ENCODE data around the gene IPO11.

Gene IPO11

GRCh38 chr5:62631909-62632580 lies 219.5 kb downstream of the IPO11 start:
- TF ChIP-seq ZFX (IDR thresholded peaks at IDR 0.05) (no peak), CTCF (conservative IDR thresholded peaks at IDR 0.05) (no peak)
- no peak overlapping the region for H3K27ac ChIP-seq

- no peak overlapping the region for H3K27ac ChIP-seq
These were observed 220.7 kb downstream of the IPO11 start for GRCh38 chr5:62633243-62633642.

GRCh38 chr5:62640446-62640845 lies 227.9 kb downstream of the IPO11 start:
- no peak overlapping the region for H3K27ac ChIP-seq
- TF ChIP-seq CTCF (conservative IDR thresholded peaks at IDR 0.05) (no peak), ZFX (IDR thresholded peaks at IDR 0.05) (no peak)

More at GRCh38 chr5:62633243-62633642, 220.7 kb downstream of the IPO11 start:
- TF ChIP-seq CTCF (conservative IDR thresholded peaks at IDR 0.05) (no peak), ZFX (IDR thresholded peaks at IDR 0.05) (no peak)

- TF ChIP-seq CTCF (conservative IDR thresholded peaks at IDR 0.05) (no peak), ZFX (IDR thresholded peaks at IDR 0.05) (no peak)
- H3K27ac ChIP-seq, result no peak overlapping the region
These were observed 229.9 kb downstream of the IPO11 start for GRCh38 chr5:62642468-62642867.

GRCh38 chr5:62643556-62644451 lies 231.2 kb downstream of the IPO11 start:
- no peak for TF ChIP-seq ZFX (IDR thresholded peaks at IDR 0.05)
- no peak for TF ChIP-seq CTCF (conservative IDR thresholded peaks at IDR 0.05)
- no peak overlapping the region for H3K27ac ChIP-seq

GRCh38 chr5:62645223-62645622 lies 232.7 kb downstream of the IPO11 start:
- H3K27ac ChIP-seq, result no peak overlapping the region
- TF ChIP-seq CTCF (conservative IDR thresholded peaks at IDR 0.05), result no peak
- no peak for TF ChIP-seq ZFX (IDR thresholded peaks at IDR 0.05)

GRCh38 chr5:62647241-62647640 lies 234.7 kb downstream of the IPO11 start:
- H3K27ac ChIP-seq, result no peak overlapping the region
- TF ChIP-seq CTCF (conservative IDR thresholded peaks at IDR 0.05), result no peak
- no peak for TF ChIP-seq ZFX (IDR thresholded peaks at IDR 0.05)
